NCI-H82 treated with DMSO at 0.1 percent for 48 hours (cell line): ENCODE data around the gene KIF16B.

Experiments
- DNase-seq: peaks from one replicate; lab custom pipeline; 2025; ENCODE audit not compliant: unreplicated experiment; lab: John Stamatoyannopoulos, UW

KIF16B gene

DNA sequence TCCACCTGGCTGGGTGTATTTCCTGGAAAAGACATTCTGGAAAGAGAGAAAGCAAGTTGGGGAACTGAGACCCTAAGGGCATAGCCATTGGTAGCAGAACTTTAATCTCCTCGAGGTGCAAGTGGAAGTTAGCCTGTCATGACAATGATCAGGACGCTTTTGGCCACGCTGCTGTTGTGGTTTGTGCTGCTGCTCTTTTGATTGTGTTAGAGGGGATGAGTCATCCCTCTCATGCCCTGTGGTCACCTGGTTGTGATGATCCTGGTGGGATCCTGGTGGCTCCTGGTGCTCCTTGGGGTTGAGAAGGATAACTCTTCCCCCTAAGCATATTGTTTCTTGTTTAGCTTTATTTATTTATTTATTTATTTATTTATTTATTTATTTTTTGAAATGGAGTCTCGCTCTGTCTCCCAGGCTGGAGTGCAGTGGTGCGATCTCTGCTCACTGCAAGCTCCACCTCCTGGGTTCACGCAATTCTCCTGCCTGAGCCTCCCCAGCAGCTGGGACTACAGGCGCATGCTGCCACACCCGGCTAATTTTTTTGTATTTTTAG lies 350.3 kb downstream of the KIF16B start:
- DNase-seq, result no peak
